ENCODE measurements around the gene TMEM171. TPM values are rescaled to one million over a fixed set of nuclear protein-coding genes. Genes with fewer than 3 reads are reported as not detected.

Gene TMEM171
- polyA plus RNA-seq, 1 donor (not counting 4 experiments of a cell fraction or from before 2014, with no cell fraction given): 8.7 TPM

DNA sequence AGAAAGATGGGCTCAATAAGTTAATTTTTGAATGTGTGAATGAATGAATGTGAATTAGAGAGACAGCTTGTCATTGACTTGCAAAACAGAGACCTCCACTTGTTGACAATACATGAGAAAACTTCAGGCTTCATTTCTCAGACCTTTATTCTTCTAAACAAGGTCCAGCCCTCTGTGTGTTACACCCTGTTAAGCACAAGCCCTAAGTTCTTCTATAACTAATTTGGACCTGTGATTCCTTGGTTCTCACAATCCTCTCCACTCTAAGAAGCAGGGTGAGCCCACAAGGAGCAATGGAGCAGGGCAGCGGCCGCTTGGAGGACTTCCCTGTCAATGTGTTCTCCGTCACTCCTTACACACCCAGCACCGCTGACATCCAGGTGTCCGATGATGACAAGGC is 52.6 kb downstream of the TMEM171 start, which contains the start of gene TMEM174:
TMEM174 (plus strand) TSS at position 243 of the 400 bp plus-strand sequence; CDS start at position 294, 51 bp downstream.
- no peaks in the 10 kb centered on the region for H3K36me3 ChIP-seq (ENCODE audit: control insufficient read depth in 2 of 2, extremely low read depth in 1 of 2, insufficient read depth in 2 of 2, low read length in 2 of 2)
- H3K4me2 ChIP-seq (ENCODE audit: control insufficient read depth, extremely low read depth, insufficient read depth, low read depth, low read length): no peak within 1 kb of the TSS
- no peaks in the 10 kb centered on the region for H3K4me1 ChIP-seq (ENCODE audit: control insufficient read depth, extremely low read depth, insufficient read depth, low read length)
- H3K9ac ChIP-seq (ENCODE audit: control insufficient read depth, extremely low read depth, insufficient read depth, low read length): no peak within 1 kb of the TSS
- H3K4me3 ChIP-seq (ENCODE audit: control insufficient read depth in 2 of 3, extremely low read depth in 1 of 3, insufficient read depth in 2 of 3, low read depth in 1 of 3, low read length in 3 of 3): no peak within 1 kb of the TSS
- H3K79me2 ChIP-seq (ENCODE audit: control insufficient read depth, insufficient read depth, low read length): no peaks in the 10 kb centered on the region
- no peak for FAIRE-seq
- DNase-seq (ENCODE audit: low read depth, low spot score): no peak
- H3K27ac ChIP-seq (ENCODE audit: control insufficient read depth, insufficient read depth, low read length): no peak within 1 kb of the TSS
- H3K9me1 ChIP-seq (ENCODE audit: control insufficient read depth, extremely low read depth, insufficient read depth, low read length): no peaks in the 10 kb centered on the region
- H3K9me3 ChIP-seq (ENCODE audit: control insufficient read depth, low read depth, low read length): no peaks in the 10 kb centered on the region
- no peak within 1 kb of the TSS for H2AFZ ChIP-seq (ENCODE audit: control insufficient read depth, low read length)
- H4K20me1 ChIP-seq (ENCODE audit: control insufficient read depth, extremely low read depth, insufficient read depth, low read length): no peaks in the 10 kb centered on the region
- TF ChIP-seq EZH2 (IDR thresholded peaks at IDR 0.05; ENCODE audit: low read length): no peak
- TF ChIP-seq, protein P1, sequence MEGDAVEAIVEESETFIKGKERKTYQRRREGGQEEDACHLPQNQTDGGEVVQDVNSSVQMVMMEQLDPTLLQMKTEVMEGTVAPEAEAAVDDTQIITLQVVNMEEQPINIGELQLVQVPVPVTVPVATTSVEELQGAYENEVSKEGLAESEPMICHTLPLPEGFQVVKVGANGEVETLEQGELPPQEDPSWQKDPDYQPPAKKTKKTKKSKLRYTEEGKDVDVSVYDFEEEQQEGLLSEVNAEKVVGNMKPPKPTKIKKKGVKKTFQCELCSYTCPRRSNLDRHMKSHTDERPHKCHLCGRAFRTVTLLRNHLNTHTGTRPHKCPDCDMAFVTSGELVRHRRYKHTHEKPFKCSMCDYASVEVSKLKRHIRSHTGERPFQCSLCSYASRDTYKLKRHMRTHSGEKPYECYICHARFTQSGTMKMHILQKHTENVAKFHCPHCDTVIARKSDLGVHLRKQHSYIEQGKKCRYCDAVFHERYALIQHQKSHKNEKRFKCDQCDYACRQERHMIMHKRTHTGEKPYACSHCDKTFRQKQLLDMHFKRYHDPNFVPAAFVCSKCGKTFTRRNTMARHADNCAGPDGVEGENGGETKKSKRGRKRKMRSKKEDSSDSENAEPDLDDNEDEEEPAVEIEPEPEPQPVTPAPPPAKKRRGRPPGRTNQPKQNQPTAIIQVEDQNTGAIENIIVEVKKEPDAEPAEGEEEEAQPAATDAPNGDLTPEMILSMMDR (optimal IDR thresholded peaks at IDR 0.05 in 1 of 3, IDR thresholded peaks at IDR 0.05 in 1 of 3, conservative IDR thresholded peaks at IDR 0.05 in 1 of 3; ENCODE audit: extremely low read depth in 1 of 3, insufficient read depth in 2 of 3, low read length in 3 of 3): no peak
- dilution Hi-C loops (cut with MboI; ENCODE audit: extremely low pct_ligation_motif_present, low sequenced_read_pairs): no loop called here
- peaks cover 23% of the 10 kb centered on the region for H3K27me3 ChIP-seq (ENCODE audit: control insufficient read depth, extremely low read depth, insufficient read depth, low read length)

DNA sequence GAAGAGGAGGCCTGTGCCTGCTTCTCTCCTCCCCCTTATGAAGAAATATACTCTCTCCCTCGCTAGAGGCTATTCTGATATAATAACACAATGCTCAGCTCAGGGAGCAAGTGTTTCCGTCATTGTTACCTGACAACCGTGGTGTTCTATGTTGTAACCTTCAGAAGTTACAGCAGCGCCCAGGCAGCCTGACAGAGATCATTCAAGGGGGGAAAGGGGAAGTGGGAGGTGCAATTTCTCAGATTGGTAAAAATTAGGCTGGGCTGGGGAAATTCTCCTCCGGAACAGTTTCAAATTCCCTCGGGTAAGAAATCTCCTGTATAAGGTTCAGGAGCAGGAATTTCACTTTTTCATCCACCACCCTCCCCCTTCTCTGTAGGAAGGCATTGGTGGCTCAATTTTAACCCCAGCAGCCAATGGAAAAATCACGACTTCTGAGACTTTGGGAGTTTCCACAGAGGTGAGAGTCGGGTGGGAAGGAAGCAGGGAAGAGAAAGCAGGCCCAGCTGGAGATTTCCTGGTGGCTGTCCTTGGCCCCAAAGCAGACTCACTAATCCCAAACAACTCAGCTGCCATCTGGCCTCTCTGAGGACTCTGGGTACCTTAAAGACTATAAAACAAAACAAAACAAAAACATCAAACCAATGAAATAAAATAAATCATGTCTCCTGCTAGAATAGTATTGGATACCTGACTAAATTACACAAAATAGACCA is 53.9 kb downstream of the TMEM171 start:
- Histone ChIP-seq H3K4me2 (ENCODE audit: control insufficient read depth, extremely low read depth, insufficient read depth, low read depth, low read length) (no peak overlapping the region), H4K20me1 (ENCODE audit: control insufficient read depth, extremely low read depth, insufficient read depth, low read length) (no peaks in the 10 kb centered on the region), H3K36me3 (ENCODE audit: control insufficient read depth in 2 of 2, extremely low read depth in 1 of 2, insufficient read depth in 2 of 2, low read length in 2 of 2) (no peaks in the 10 kb centered on the region), H3K4me1 (ENCODE audit: control insufficient read depth, extremely low read depth, insufficient read depth, low read length) (no peaks in the 10 kb centered on the region), H3K27me3 (ENCODE audit: control insufficient read depth, extremely low read depth, insufficient read depth, low read length) (peaks cover 28% of the 10 kb centered on the region), H3K9me1 (ENCODE audit: control insufficient read depth, extremely low read depth, insufficient read depth, low read length) (no peaks in the 10 kb centered on the region), H3K4me3 (ENCODE audit: control insufficient read depth in 2 of 3, extremely low read depth in 1 of 3, insufficient read depth in 2 of 3, low read depth in 1 of 3, low read length in 3 of 3) (no peak overlapping the region), H2AFZ (ENCODE audit: control insufficient read depth, low read length) (no peak overlapping the region), H3K9me3 (ENCODE audit: control insufficient read depth, low read depth, low read length) (no peaks in the 10 kb centered on the region), H3K27ac (ENCODE audit: control insufficient read depth, insufficient read depth, low read length) (no peak overlapping the region), H3K9ac (ENCODE audit: control insufficient read depth, extremely low read depth, insufficient read depth, low read length) (no peak overlapping the region), H3K79me2 (ENCODE audit: control insufficient read depth, insufficient read depth, low read length) (no peaks in the 10 kb centered on the region)
- DNase-seq (ENCODE audit: low read depth, low spot score): no peak
- no peak for FAIRE-seq
- dilution Hi-C loops (cut with MboI; ENCODE audit: extremely low pct_ligation_motif_present, low sequenced_read_pairs): no loop called here
- TF ChIP-seq, protein P1 (optimal IDR thresholded peaks at IDR 0.05 in 1 of 3, IDR thresholded peaks at IDR 0.05 in 1 of 3, conservative IDR thresholded peaks at IDR 0.05 in 1 of 3; ENCODE audit: extremely low read depth in 1 of 3, insufficient read depth in 2 of 3, low read length in 3 of 3): no peak
- no peak for TF ChIP-seq EZH2 (IDR thresholded peaks at IDR 0.05; ENCODE audit: low read length)

Measured in keratinocyte (primary cell).